RWPE2 (cell line): Measurements from ENCODE around the gene CACNA1B.

Experiments
- ATAC-seq: fragments of 200-7000 bp; cut with Tn5 transposase; 3 replicates; pipeline ENCODE4 v1.9.1; 2021; ENCODE audit warnings: low read depth
- DNase-seq: peaks from one replicate; pipeline ENCODE4 v3.0.0-alpha.2; 2020; ENCODE audit warnings: low spot score
- H3K27ac ChIP-seq: fragments of 450-650 bp; 2 replicates; pipeline ENCODE4 v1.5.1; 2017; ENCODE audit warnings: mild to moderate bottlenecking; ENCODE audit not compliant: poor library complexity, severe bottlenecking
- H3K27me3 ChIP-seq: fragments of 250-450 bp; sonication (Bioruptor Pico); 2 replicates; pipeline ENCODE4 v1.5.1; 2021; ENCODE audit warnings: mild to moderate bottlenecking, moderate library complexity; ENCODE audit not compliant: insufficient read depth, poor library complexity, severe bottlenecking
- H3K36me3 ChIP-seq: fragments of 250-450 bp; sonication (Bioruptor Pico); 2 replicates; pipeline ENCODE4 v1.5.1; 2020; ENCODE audit warnings: low read depth, mild to moderate bottlenecking, moderate library complexity
- H3K4me1 ChIP-seq: fragments of 250-450 bp; sonication (Bioruptor Pico); 2 replicates; pipeline ENCODE4 v1.5.1; 2021; ENCODE audit warnings: mild to moderate bottlenecking, moderate library complexity; ENCODE audit not compliant: insufficient read depth, poor library complexity, severe bottlenecking
- H3K4me3 ChIP-seq: fragments of 250-450 bp; sonication (Bioruptor Pico); 2 replicates; pipeline ENCODE4 v1.5.1; 2021; ENCODE audit warnings: mild to moderate bottlenecking, moderate library complexity; ENCODE audit not compliant: severe bottlenecking
- H3K9me3 ChIP-seq: fragments of 250-450 bp; sonication (Bioruptor Pico); 2 replicates; pipeline ENCODE4 v1.5.1; 2021; ENCODE audit warnings: mild to moderate bottlenecking, moderate library complexity; ENCODE audit not compliant: severe bottlenecking
- TF ChIP-seq, protein P1 (sequence below): fragments of 450-650 bp; IDR thresholded peaks from one replicate; pipeline ENCODE4 v1.5.1; 2017; ENCODE audit warnings: mild to moderate bottlenecking, moderate library complexity; ENCODE audit not compliant: poor library complexity, severe bottlenecking

CACNA1B gene

DNA sequence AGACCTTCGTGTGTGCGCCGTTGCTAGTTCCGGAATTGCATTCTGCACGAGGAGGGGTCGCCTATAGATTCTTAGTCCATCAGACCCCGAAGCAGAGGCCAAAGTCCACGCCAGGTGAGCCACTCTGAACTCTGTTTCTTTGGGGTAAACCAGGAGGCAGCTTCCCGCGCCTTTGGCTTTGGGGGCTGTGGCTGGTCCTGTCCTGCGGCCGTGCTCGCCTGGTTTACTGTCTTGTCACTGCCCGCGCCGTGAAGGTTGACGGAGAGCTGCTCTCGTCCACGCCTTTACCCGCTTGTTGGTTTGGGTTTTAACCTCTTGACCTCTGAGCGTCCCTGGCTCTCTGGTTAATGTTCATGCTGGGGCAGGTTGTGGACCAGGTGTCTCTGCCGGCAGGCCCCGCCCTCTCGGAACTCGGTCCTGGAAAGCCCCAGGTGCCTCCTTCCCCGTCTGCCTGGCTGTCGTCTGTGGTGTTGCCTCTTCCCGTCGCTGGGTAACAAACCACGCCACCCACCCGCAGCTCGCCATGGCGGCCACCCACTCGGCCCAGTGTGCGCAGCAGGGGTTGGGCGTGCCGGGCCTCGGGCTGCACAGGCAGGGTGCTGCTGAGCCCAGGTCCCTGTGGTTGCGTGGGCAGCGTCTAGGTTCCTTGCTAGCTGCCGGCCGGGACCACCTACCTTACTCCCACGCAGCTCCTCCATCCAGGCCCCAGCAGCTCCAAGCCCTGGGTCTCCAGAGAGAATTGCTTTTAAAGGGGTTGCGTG lies 44.6 kb upstream of the CACNA1B start:
- ATAC-seq (no peak), DNase-seq (no peak)
- Histone ChIP-seq H3K27me3 (no peaks in the 10 kb centered on the region), H3K27ac (no peak overlapping the region), H3K4me3 (no peak overlapping the region), H3K36me3 (peaks cover 20% of the 10 kb centered on the region), H3K9me3 (no peaks in the 10 kb centered on the region), H3K4me1 (no peaks in the 10 kb centered on the region)
- TF ChIP-seq, protein P1, sequence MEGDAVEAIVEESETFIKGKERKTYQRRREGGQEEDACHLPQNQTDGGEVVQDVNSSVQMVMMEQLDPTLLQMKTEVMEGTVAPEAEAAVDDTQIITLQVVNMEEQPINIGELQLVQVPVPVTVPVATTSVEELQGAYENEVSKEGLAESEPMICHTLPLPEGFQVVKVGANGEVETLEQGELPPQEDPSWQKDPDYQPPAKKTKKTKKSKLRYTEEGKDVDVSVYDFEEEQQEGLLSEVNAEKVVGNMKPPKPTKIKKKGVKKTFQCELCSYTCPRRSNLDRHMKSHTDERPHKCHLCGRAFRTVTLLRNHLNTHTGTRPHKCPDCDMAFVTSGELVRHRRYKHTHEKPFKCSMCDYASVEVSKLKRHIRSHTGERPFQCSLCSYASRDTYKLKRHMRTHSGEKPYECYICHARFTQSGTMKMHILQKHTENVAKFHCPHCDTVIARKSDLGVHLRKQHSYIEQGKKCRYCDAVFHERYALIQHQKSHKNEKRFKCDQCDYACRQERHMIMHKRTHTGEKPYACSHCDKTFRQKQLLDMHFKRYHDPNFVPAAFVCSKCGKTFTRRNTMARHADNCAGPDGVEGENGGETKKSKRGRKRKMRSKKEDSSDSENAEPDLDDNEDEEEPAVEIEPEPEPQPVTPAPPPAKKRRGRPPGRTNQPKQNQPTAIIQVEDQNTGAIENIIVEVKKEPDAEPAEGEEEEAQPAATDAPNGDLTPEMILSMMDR: no peak

DNA sequence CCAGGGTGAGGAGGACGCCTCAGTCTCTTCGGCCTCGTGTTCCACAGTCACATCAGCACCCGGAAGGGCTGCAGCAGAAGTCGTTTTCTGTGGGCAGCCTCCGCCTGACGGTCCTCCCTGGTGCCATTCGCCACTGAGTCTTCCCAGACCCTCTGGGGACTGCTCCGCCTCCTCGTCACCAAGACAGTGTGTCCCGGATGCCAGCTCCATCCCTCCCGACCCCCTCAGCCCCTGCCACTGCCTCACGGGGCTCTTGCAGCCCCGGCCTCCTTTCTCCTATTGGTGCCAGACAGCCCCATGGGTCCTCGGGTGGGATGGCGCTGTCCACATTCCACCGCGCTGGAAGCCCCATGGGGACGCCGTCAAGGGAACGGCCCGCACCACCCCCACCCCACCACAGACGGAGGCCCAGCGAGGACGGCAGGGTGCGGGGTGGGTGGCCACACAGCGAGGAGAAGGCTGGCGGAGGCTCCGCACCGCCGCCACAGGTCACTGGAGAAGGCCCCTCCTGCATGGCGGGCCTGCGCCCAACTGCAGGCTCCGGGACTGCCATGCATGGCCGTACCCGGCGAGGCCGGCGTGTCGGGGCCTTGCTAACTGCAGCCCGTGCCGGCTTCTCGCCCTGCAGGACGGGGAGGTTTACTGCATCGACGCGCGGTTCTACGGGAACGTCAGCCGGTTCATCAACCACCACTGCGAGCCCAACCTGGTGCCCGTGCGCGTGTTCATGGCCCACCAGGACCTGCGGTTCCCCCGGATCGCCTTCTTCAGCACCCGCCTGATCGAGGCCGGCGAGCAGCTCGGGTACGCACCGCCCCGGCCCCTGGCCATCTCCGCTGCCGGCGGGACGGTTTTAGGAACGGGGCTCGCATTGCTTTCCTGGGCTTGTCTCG lies 43.6 kb upstream of the CACNA1B start:
- TF ChIP-seq, protein P1: no peak
- Histone ChIP-seq H3K4me3 (no peak overlapping the region), H3K36me3 (peaks cover 20% of the 10 kb centered on the region), H3K27me3 (no peaks in the 10 kb centered on the region), H3K9me3 (no peaks in the 10 kb centered on the region), H3K4me1 (no peaks in the 10 kb centered on the region), H3K27ac (no peak overlapping the region)
- DNase-seq: no peak
- ATAC-seq: no peak

DNA sequence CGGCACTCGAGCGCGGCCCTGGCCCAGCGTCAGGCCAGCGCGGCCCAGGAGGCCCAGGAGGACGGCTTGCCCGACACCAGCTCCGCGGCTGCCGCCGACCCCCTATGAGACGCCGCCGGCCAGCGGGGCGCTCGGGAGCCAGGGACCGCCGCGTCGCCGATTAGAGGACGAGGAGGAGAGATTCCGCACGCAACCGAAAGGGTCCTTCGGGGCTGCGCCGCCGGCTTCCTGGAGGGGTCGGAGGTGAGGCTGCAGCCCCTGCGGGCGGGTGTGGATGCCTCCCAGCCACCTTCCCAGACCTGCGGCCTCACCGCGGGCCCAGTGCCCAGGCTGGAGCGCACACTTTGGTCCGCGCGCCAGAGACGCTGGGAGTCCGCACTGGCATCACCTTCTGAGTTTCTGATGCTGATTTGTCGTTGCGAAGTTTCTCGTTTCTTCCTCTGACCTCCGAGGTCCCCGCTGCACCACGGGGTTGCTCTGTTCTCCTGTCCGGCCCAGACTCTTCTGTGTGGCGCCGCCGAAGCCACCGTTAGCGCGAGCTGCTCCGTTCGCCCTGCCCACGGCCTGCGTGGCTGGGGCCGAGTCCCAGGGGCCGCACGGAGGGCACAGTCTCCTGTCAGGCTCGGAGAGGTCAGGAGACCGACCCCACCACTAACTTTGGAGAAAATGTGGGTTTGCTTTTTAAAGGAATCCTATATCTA lies 42.6 kb upstream of the CACNA1B start:
- Histone ChIP-seq H3K27me3 (no peaks in the 10 kb centered on the region), H3K4me3 (no peak overlapping the region), H3K36me3 (peaks cover 20% of the 10 kb centered on the region), H3K9me3 (no peaks in the 10 kb centered on the region), H3K27ac (no peak overlapping the region), H3K4me1 (no peaks in the 10 kb centered on the region)
- no peak for ATAC-seq
- TF ChIP-seq, protein P1: no peak
- no peak for DNase-seq

DNA sequence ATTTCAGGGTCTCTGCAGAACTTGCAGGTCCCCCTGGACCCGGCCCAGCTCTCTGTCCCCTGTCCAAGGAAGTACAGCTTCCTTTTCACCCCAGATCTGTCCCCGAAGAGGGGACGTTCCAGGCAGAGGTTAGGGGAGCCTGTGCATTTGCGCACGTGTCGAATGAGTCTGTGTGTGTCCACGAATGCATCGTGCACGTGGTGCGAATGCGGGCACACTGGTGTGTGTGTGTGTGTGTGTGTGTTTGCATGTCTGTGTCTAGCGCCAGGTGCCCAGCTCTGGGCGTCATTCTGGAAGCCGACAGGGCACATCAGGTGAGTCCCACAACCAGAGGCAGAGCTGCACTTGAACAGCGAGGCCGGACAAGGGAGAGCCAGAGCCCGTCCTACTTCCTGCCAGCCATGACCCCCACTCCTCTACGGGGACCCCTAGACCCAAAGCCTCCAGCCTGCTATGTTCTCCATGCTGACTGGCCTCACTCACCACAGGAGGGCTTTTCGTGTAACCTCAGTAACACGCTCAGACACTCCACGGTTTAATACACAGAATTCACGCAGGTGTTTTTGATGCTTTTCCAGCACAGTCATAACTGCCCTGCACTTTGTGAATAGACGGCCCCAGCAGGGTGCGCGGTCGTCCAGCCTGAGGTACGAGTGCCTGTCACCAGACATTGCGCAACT lies 41.3 kb upstream of the CACNA1B start:
- Histone ChIP-seq H3K4me1 (no peaks in the 10 kb centered on the region), H3K36me3 (peaks cover 16% of the 10 kb centered on the region), H3K27ac (no peak overlapping the region), H3K27me3 (no peaks in the 10 kb centered on the region), H3K4me3 (no peak overlapping the region), H3K9me3 (no peaks in the 10 kb centered on the region)
- TF ChIP-seq, protein P1: no peak
- ATAC-seq (no peak), DNase-seq (no peak)
